AG10803 (cell line): ENCODE data around the gene TNPO3.

Experiments
- DNase-seq: peaks from one replicate; pipeline ENCODE4 v3.0.0; 2010; ENCODE audit warnings: low read depth
- H3K4me3 ChIP-seq: 2 replicates; pipeline ENCODE4 v1.5.1; 2011; ENCODE audit warnings: mild to moderate bottlenecking, low read length, control low read depth
- TF ChIP-seq, protein P1 (sequence below): conservative IDR thresholded peaks from 2 replicates; pipeline ENCODE4 v1.5.1; 2011; ENCODE audit warnings: mild to moderate bottlenecking, low read length, control low read depth, inconsistent platforms

TNPO3 gene

DNA sequence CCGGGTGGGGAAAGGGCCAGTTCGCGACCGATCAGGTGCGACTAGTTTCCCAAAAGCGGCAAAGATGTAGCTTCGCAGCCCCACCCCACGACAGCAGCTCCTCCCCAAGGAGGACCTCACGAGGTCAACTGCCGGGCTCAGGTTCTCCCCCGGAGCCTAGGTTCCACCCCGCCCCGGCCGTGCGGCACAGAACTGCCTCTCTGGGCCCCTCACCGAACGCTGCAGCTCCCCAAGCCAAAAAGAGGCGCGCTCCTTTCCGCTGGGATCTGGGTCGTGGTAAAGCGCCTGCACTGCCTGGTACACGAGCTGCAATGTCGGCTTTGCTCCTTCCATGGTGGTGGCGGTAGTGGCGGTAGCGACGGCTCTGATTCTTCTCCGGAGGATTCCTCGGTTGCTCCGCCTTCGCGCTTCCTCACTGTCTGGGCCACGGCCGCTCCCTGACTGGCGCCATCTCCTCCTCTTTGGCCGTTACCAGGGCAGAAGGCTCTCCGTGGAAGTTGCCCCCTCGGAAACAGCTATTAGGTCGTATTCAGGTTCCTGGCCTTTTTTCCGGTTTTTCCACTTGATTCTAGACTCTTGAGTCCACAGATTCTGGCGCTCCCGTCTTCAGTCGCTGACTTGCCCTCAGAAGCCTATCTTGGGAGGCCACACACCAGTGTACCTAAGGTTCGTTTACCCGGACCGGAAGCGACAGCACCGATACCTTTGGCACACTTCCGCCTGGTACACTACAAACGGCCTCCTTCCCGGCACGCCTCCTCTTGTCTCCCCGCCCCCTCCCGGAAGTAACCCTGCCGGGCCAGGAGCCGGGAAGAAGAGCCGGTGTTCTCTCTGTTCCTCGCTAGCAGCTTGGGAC lies at the start of gene TNPO3:
Gene TNPO3 (minus strand): TSS at position 674 of the 856 bp plus-strand sequence. CDS start 341 bp downstream, at position 333.
- TF ChIP-seq, protein P1, sequence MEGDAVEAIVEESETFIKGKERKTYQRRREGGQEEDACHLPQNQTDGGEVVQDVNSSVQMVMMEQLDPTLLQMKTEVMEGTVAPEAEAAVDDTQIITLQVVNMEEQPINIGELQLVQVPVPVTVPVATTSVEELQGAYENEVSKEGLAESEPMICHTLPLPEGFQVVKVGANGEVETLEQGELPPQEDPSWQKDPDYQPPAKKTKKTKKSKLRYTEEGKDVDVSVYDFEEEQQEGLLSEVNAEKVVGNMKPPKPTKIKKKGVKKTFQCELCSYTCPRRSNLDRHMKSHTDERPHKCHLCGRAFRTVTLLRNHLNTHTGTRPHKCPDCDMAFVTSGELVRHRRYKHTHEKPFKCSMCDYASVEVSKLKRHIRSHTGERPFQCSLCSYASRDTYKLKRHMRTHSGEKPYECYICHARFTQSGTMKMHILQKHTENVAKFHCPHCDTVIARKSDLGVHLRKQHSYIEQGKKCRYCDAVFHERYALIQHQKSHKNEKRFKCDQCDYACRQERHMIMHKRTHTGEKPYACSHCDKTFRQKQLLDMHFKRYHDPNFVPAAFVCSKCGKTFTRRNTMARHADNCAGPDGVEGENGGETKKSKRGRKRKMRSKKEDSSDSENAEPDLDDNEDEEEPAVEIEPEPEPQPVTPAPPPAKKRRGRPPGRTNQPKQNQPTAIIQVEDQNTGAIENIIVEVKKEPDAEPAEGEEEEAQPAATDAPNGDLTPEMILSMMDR: no peak
- peak within 1 kb of the TSS; percentile 97 for H3K4me3 ChIP-seq
- peak; percentile 89 for DNase-seq

DNA sequence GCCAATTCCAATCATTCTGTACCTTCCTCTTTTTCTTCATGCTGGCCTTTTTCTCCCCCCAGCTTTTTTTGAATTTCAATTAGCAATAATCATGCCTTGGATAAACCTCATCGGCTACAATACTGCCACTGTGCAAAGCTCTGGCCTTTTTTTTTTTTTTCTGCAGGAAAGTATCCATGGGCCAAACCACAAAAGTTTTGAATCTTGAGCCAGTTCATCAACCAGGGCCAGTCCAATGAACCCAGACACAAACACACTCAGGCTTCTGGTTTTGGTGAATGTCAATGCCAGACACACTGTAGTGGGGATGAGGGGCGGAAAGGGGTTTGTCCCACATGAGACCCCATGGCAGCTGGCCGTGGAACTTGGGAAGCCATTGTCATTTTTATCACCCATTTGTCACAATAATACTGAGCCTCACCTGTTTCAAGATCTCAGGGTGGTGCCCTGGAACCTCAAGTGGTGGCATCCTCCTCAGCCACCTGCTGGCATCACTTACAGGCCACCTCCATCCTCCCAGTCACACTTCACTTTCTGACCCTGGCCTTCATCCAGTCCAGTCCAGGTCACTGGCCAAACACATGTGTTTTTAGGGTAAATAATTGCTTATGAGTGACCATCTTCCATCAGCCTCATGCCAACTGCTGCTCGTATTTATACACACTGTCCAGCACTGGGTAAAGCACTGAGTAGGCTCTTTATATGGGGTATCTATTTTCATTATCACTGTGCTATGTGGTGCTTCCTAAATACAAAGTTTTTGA lies 48.8 kb upstream of the TNPO3 start:
- DNase-seq: no peak
- H3K4me3 ChIP-seq: no peak overlapping the region
- TF ChIP-seq, protein P1: no peak

DNA sequence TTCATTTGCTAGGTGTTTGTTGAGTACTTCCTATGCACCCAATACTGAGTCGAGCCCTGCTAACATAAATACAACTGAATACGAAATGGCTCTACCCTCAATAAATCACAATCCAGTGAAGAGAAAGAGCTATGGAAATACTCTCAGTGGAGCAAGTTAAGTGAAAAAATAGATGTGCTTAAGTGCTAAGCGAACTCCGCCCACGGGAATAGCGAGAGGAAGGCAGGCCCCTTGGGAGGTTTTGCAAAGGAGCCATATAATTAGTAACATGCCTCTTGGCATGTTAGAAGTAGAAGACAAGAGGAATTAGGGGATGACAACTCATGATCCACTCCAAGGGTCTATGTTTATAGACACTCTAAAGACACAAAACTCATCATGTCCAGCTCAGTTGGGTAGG lies 46.8 kb upstream of the TNPO3 start:
- peak; percentile 9 for DNase-seq
- no peak overlapping the region for H3K4me3 ChIP-seq
- TF ChIP-seq, protein P1: no peak

DNA sequence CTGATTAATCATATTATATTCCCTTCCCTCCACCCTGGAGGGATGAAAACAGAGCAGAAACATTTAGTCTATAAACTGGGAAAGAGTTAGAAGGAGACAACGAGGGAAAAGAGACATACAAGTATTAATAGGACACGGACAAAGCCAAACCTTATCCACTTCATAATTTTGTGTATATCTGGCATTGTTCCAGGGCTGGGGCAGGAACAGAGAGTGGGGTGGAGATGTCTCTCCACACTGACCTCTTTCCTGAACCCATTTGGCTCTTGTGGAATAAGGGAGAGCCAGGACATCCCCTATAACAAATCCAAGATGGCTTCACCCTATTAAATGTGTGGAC lies 45.9 kb upstream of the TNPO3 start:
- H3K4me3 ChIP-seq: no peak overlapping the region
- no peak for DNase-seq
- TF ChIP-seq, protein P1: no peak

DNA sequence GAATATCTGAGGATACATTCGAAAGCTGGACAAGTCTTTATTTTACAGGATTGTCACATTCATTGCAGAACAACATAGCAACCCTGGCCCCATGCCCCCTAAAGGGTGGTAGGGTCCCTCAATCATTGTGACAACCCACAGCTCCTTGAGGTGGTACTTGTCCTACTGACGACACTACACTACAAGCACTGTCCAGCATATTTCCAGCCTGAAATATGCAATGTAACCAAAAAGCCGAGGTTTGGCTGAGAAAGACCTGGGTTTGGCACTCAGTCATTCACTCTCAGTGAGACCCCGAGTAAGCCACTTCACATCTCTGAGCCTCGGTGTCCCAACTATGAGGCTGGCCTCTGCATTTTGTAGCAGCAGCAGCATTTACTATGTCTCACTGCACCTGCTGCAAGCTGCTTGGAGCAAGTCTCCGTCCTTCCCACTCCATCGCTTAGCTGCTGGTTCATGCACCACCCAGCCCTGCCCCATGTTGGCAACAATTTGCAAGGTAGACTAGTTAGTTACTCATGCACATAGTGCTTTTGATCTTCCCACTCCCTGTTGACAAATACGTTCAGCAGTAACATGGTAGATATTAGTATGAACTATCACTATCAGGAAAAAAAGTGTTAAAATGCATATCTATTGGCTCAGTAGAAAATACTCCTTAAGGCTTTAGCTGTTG lies 43.6 kb upstream of the TNPO3 start:
- TF ChIP-seq, protein P1: no peak
- DNase-seq: no peak
- H3K4me3 ChIP-seq: no peak overlapping the region

DNA sequence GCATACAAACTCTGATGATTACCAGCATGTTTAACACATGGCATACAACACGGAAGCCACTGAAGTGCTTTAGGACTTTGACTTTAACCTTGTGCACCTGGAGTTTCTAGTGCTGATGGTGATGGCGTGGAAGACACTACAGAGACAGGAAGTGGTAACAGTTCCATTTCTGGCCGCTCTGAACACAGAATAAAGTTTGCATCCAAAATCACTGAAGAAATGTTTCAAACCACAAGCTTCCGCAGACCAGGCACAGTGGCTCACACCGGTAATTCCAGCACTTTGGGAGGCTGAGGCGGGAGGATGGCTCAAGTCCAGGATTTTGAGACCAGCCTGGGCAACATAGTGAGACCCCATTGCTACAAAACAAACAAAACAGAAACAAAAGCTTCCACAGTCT lies 40.3 kb upstream of the TNPO3 start:
- TF ChIP-seq, protein P1: no peak
- DNase-seq: no peak
- H3K4me3 ChIP-seq: no peak overlapping the region
